GM12878 (cell line): Measurements from ENCODE around the gene DUSP22.

Source experiments
- CEBPB ChIP-seq, 2 experiments: fragments of 150-350 bp in 1 of 2; IDR thresholded peaks; 2 replicates each; pipeline ENCODE4 v1.6.1; 2012 to 2014; ENCODE audit warnings: low read depth in 2 of 2, low read length in 2 of 2, borderline replicate concordance in 1 of 2, inconsistent platforms in 1 of 2
- CTCF ChIP-seq, 3 experiments: IDR thresholded peaks in 2 of 3; conservative IDR thresholded peaks in 1 of 3; 2 replicates each; pipeline ENCODE4 v1.5.1; 2011; ENCODE audit warnings: low read depth in 3 of 3, low read length in 3 of 3, mild to moderate bottlenecking in 3 of 3, control low read depth in 2 of 3, moderate library complexity in 2 of 3, inconsistent platforms in 1 of 3, mixed read lengths in 1 of 3; ENCODE audit not compliant: control insufficient read depth in 2 of 3, insufficient read depth in 1 of 3; ENCODE audit errors: extremely low read depth in 1 of 3
- GATAD2B ChIP-seq: fragments of 450-650 bp; conservative IDR thresholded peaks from 2 replicates; pipeline ENCODE4 v1.6.1; 2017; ENCODE audit warnings: low read depth, mild to moderate bottlenecking, moderate library complexity
- KAT2A ChIP-seq: conservative IDR thresholded peaks from 2 replicates; pipeline ENCODE4 v1.6.1; 2011; ENCODE audit warnings: low read depth, low read length; ENCODE audit not compliant: control insufficient read depth
- NR2F1 ChIP-seq: fragments of 450-650 bp; conservative IDR thresholded peaks from 2 replicates; pipeline ENCODE4 v1.6.1; 2017; ENCODE audit warnings: mild to moderate bottlenecking
- POLR2A ChIP-seq: IDR thresholded peaks from 2 replicates; pipeline ENCODE4 v1.6.1; 2011; ENCODE audit warnings: low read depth, mild to moderate bottlenecking, low read length
- PRDM15 ChIP-seq: fragments of 450-650 bp; formaldehyde crosslinking; IDR thresholded peaks from 2 replicates; pipeline ENCODE4 v1.4.0; 2020; ENCODE audit warnings: mild to moderate bottlenecking, moderate library complexity
- SIN3A ChIP-seq: IDR thresholded peaks from 2 replicates; pipeline ENCODE4 v1.6.1; 2012; ENCODE audit warnings: low read depth, low read length, improper control_type of control experiment
- TCF3 ChIP-seq: IDR thresholded peaks from 2 replicates; pipeline ENCODE4 v1.6.1; 2012; ENCODE audit warnings: low read depth, mild to moderate bottlenecking, low read length, borderline replicate concordance; ENCODE audit not compliant: insufficient read depth
- ZNF274 ChIP-seq: IDR thresholded peaks from one replicate; pipeline ENCODE4 v1.8.0; 2011; ENCODE audit not compliant: insufficient read length, insufficient read depth

GRCh38 chr6:264626-265025 is 27.7 kb upstream of the DUSP22 start:
- TF ChIP-seq CTCF (IDR thresholded peaks at IDR 0.05 in 2 of 3, conservative IDR thresholded peaks at IDR 0.05 in 1 of 3; ENCODE audit: control insufficient read depth in 2 of 3, extremely low read depth in 1 of 3, insufficient read depth in 1 of 3, low read depth in 3 of 3, low read length in 3 of 3) (no peak), CEBPB (IDR thresholded peaks at IDR 0.05; ENCODE audit: borderline replicate concordance in 1 of 2, low read depth in 2 of 2, low read length in 2 of 2) (no peak), PRDM15 (CRISPR knock-in tag) (no peak), ZNF274 (no peak), NR2F1 (no peak), KAT2A (no peak), POLR2A (no peak), SIN3A (no peak), GATAD2B (no peak), TCF3 (no peak)
